Measurements from ENCODE around the gene RBM19.
"Not testable (repeated sequence)": the region's sequence is repeated elsewhere in the genome, so short reads cannot be mapped to it uniquely, and the experiment has no call there.

The RBM19 gene, protein sequence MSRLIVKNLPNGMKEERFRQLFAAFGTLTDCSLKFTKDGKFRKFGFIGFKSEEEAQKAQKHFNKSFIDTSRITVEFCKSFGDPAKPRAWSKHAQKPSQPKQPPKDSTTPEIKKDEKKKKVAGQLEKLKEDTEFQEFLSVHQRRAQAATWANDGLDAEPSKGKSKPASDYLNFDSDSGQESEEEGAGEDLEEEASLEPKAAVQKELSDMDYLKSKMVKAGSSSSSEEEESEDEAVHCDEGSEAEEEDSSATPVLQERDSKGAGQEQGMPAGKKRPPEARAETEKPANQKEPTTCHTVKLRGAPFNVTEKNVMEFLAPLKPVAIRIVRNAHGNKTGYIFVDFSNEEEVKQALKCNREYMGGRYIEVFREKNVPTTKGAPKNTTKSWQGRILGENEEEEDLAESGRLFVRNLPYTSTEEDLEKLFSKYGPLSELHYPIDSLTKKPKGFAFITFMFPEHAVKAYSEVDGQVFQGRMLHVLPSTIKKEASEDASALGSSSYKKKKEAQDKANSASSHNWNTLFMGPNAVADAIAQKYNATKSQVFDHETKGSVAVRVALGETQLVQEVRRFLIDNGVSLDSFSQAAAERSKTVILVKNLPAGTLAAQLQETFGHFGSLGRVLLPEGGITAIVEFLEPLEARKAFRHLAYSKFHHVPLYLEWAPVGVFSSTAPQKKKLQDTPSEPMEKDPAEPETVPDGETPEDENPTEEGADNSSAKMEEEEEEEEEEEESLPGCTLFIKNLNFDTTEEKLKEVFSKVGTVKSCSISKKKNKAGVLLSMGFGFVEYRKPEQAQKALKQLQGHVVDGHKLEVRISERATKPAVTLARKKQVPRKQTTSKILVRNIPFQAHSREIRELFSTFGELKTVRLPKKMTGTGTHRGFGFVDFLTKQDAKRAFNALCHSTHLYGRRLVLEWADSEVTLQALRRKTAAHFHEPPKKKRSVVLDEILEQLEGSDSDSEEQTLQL

DNA sequence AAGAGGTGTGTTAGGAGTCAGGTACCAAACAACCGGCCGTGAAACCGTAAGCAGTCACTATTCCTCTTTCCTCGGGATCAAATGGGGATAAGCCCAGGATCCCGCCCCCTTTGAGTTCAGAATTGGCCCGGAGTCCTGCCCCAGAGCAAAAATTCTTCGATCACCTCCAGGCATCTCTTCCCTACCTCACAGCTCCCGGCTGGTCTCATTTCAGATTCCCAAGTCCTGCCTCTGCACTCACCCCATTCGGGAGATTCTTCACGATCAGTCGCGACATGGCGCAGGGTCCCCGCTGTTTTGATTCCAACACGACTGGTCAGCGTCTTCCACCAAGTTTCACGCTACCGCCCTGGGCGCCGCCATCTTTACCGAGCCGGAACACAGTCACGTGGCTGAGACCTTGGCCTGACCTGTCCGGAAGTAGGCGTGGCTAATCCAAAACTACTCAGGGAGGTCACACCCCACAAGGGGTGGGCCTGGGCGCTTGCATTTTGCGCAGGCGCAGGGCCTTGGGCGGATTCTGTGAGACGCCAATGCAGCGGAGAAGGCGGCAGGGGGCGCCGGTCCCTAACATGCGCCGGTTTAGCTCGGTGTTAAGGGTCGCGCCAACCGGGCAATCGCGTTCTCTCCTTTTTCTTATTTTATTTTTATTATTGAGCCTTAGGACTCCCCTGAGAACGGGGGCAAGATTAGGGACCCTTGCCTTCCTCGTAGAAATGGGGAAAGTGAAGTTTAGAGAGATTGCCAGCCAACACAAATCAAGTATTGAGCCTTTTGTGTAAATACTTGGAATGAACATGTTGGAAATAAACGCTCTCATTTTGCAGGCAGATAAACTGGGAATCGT, at the start of gene RBM19:
TSS of gene RBM19 (minus strand) at position 375 of the 847 bp plus-strand sequence. CDS start at position 277, 98 bp downstream.
- peak; percentile 99 for DNase-seq (ENCODE audit: low spot score)

DNA sequence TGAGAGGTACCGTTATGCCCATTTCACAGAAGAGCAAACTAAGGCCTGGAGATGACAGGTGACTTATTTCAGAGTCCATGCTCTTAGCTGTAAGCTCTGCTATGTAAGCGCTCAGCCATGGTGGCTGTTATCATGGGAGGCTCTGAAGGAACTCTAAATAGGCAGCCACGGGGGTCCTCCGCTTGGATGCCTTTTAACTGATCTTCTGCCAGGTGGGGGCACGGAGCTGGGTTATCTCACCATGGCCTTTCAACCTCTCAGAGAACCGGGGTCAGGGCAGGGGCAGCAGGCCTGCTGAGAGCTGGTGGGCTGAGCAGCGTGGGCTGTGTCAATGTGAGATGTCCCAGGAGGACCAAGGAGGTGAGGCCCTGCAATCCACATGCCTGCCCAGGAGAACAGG, 49.7 kb upstream of the RBM19 start:
- no peak for DNase-seq (ENCODE audit: low spot score)

DNA sequence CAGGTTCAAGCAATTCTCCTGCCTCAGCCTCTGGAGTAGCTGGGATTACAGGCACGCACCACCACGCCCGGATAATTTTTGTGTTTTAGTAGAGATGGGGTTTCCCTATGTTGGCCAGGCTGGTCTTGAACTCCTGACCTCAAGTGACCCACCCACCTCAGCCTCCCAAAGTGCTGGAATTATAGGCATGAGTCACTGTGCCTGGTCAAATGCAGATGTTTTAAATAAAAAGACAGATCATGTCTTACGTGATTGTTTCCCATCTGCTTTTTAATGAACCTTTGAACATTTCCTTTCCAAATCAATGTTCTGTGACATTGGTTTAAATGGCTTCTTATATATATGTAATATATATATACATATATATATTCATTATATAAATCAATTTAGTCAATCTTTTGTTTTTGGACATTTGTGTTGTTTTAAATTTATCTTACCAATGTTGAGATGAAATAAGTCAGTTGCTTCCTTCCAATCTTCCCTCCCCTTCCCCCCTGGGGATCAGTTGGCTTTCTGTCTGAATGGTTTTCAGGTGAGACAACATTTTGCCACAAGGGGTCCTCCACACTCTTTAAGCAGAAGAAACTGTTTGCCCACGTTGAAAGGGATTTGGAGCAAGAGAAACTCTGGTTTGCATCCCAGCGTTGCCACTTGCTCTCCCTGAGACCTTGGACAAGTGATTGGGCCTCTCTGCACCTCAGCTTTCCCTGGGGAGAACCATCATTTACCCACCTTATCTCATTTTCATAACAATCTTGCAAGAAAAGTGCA, 47.6 kb upstream of the RBM19 start:
- DNase-seq (ENCODE audit: low spot score): no peak

DNA sequence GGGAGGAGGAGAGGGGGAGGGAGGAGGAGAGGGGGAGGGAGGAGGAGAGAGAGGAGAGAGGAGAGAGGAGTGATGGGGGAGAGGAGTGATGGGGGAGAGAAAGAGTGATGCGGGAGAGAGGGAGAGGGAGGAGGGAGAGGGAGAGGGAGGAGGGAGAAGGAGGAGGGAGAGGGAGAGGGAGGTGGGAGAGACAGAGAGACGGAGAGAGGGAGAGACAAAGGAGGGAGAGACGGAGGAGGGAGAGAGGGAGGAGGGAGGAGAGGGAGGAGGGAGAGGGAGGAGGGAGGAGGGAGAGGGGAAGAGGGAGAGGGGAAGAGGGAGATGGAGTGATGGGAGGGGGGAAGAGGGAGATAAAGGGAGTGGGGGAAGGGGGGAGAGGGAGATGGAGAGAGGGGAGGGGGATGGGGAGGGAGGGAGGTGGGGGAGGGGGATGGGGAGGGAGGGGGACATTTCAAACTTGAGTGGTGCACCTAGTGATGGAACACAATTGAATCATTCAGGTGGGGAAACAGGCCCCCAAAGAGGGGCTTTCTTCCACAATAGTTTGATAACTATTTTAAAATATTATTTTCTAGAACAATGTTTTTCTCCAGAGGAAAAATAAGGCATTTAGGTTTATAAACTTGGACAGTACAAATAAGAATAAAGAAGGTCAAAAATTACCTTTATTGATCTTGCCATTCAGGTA, 46.8 kb upstream of the RBM19 start:
- DNase-seq (ENCODE audit: low spot score): no peak

DNA sequence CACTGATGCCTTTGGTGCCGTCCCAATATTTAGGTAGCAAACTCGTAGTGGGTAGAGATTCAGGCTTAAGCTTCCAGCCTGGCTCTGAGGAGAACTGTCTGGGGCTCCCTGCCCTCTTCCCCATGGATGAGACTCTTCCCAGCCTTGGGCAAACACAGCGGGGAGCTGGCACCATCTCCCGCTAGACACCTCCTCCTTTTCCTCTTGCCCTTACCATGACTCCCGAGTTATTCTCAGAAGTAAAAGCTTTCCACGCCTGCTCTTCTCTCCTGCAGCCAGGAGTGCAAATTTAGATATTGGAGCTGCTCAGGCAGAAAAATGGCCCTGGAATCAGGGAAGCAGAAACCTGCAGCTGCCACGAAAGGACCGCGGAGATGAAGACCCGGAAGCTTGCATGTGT, 45.6 kb upstream of the RBM19 start:
- DNase-seq (ENCODE audit: low spot score): no peak

DNA sequence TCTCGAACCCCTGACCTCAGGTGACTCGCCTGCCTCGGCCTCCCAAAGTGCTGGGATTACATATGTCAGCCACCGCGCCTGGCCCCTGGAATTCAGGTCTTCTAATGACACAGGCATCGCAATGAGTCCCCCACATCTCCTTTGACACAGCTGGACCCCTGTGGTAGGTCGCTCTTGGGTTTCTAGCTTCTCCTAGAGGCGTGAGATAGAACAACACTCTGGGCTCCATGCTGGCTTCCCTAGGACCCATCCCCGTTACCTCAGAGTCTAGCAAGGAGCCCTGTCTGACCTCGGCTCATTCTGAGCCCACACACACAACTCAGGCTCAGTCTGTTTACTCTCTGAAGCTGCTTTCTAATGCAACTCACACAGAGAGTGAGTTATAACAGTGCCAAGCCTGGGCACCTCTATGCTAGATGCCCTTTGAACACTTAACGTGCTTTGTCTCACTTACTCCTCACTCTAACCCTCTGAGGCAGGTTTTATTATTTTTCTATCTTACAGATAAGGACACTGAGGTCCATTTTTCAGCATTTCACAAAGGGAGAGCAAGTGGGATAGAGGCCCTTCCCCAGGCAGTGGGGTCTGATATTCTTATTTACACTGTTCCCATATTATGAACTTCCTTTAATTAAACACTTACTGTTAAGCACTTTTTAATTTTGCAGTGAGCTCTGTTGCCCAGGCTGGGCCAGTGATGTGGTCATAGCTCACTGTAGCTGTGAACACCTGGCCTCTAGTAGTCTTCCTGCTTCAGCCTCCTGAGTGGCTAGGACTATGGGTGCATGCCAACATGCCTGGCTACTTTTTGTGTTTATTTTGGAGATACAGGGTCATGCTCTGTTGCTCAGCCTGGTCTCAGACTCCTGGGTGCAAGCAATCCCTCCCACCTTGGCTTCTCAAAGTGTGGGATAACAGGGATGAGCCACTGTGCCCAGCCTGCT, 40.6 kb upstream of the RBM19 start:
- no peak for DNase-seq (ENCODE audit: low spot score)

DNA sequence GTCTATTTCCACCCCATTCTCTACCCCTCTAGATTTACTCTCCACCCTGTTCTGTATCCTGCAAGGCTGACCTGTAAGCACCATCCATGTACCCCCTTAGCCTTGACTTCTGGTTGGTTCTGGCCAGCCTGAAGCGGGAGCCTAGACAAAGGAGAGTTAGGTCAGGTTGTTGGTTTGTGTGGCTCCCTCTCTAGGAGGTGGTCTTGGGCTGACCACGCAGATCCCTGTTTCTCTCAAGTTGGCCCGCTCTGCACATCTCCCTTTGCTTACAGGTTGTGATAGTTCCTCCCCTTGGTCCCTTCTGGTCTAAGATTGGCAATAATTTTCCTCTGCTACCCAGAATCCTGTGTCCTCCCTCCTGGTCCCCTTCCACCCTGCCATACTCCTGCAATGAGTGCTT, 38.3 kb upstream of the RBM19 start:
- no peak for DNase-seq (ENCODE audit: low spot score)

DNA sequence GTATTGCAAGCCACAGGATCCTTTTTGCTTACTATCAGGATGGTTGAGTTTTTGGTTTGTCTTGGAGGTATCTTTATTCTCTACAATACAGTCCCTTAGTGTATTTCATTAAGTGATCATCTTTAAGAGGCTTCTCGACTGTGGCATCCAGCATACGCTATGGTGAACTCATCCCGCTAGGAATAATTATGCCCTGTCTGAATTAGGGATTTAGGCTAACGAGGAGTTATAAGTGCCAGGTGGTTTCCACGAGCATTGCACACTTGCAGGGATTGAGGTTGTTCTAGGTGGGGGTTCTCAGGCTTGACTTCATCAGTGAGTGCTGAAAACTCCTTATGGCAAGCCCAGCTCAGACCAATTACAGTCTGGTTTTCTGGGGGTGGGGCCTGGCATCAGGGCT, 37.2 kb upstream of the RBM19 start:
- no peak for DNase-seq (ENCODE audit: low spot score)

DNA sequence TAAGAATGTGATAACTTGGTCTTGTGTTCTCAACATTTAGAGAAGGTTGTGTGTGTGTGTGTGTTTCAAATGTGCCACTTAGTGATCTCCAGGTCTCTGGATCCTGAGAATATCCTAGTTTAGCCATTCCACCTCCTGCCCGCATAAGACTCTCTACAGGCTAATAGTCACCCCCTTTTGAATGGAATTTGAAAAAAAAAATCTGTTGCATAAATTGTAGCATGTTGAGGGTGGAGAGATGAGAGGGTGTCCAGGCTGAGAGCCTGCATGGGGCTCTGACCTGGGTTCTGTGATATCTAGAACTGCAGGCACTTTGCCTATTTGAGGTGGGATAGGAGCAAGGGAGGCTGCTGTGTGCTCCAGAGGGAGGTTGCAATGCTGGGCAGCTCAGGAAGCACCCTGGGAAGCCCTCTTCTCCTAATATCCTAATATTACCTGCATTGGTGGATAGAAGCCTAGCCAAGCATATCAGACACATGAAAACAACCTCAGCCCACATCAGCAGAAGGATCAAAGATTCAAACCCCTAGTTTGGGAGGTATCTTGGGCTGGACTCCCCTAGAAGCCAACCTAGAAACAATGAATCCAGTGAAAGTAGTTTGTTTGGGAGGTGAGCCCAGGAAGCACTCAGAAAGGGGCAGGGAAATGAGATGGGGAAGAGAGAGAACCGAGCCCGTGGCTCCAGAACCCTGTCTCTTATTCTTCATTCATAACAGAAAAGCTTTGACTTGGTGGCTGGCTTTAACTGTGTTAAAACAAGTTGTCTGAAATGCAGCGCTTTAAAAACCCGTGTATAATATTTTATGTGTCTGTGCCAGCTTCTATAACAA, 35.6 kb upstream of the RBM19 start:
- DNase-seq (ENCODE audit: low spot score): no peak

DNA sequence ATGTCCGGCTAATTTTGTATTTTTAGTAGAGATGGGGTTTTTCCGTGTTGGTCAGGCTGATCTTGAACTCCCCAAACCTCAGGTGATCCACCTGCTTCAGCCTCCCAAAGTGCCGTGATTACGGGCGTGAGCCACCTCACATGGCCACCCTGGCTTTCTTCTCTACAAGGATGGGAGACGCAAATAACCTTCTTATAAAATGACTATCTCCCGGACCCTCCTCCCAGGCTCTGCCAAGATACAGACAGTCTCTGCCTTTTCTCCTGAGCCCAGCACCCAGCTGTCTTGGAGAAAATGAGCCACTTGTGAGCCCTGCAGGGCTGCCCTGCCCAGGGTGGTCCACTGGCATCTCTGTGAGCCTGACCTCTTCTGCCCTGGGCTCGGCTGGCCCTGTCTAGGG, 34.7 kb upstream of the RBM19 start:
- no peak for DNase-seq (ENCODE audit: low spot score)

DNA sequence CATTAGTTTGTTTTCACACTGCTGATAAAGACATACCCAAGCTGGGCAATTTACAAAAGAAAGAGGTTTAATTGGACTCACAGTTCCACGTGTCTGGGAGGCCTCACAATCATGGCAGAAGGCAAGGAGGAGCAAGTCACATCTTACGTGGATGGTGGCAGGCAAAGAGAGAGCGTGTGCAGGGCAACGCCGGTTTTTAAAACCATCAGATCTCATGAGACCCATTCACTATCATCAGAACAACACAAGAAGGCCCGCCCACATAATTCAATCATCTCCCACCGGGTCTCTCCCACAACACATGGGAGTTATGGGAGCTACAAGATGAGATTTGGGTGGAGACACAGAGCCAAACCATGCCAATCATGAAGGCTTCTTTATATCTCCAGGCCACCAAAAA, 34.1 kb upstream of the RBM19 start:
- DNase-seq (ENCODE audit: low spot score): not testable (repeated sequence)

DNA sequence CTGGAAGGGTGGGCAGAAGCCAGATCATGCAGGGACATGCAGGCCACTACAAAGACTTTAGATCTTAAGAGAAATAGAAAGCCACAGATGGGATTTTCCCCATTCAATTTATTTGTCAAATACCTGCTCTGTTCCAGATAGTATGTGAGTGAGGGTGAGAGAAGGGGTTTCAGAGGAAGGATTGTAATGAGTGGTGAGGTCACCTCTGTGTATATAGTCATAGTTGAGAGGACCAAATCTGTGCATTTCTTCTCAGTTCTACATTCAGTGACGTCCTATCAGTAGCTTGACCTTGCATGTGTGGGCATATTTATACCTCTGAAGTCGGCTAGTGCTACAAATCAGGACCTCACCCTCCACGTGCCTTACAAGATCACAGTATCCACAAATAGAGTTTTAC, 31.2 kb upstream of the RBM19 start:
- no peak for DNase-seq (ENCODE audit: low spot score)

DNA sequence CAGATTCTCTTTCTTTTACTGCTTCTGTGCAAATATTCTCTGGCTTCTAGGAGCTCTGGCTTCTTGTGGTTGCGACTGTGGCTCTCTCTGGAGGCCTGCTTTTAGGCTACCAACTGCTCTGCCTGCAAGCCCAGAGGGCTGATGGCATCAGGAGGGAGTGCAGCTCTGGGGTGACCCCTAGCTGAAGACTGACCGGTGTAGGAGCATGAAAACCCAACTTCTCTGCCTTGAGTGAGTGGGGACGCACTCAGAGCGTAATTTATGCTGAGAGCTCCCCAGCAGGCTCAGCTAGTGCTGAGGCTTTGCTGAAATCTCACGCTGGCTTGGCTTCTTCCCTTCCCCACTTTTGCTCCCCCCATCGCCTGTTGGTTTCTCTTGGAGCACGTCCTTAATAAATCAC, 29.9 kb upstream of the RBM19 start:
- DNase-seq (ENCODE audit: low spot score): no peak

DNA sequence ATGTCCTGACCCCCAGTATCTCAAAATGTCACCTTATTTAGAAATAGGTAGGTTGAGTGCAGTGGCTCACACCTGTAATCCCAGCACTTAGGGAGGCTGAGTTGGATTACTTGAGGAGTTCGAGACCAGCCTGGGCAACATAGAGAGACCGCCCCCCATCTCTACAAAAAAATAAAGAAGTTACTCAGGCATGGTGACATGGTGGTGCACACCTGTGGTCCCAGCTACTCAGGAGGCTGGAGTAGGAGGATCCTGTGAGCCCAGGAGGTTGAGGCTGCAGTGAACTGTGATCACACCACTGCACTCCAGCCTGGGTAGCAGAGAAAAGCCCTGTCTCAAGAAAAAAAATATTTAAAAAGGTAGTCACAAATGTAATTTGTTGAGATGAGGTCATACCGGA, 27.9 kb upstream of the RBM19 start:
- DNase-seq (ENCODE audit: low spot score): no peak

DNA sequence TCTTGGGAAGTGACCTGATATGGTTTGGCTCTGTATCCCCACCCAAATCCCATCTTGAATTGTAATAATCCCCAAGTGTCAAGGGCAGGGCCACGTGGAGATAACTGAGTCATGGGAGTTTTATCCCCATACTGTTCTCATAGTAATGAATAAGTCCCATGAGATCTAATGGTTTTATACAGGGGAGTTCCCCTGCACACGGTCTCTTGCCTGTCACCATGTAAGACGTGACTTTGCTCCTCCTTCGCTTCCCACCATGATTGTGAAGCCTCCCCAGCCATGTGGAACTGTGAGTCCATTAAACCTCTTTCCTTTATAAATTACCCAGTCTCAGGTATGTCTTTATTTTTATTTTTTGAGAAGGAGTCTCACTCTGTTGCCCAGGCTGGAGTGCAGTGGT, 26.6 kb upstream of the RBM19 start:
- DNase-seq (ENCODE audit: low spot score): not testable (repeated sequence)

DNA sequence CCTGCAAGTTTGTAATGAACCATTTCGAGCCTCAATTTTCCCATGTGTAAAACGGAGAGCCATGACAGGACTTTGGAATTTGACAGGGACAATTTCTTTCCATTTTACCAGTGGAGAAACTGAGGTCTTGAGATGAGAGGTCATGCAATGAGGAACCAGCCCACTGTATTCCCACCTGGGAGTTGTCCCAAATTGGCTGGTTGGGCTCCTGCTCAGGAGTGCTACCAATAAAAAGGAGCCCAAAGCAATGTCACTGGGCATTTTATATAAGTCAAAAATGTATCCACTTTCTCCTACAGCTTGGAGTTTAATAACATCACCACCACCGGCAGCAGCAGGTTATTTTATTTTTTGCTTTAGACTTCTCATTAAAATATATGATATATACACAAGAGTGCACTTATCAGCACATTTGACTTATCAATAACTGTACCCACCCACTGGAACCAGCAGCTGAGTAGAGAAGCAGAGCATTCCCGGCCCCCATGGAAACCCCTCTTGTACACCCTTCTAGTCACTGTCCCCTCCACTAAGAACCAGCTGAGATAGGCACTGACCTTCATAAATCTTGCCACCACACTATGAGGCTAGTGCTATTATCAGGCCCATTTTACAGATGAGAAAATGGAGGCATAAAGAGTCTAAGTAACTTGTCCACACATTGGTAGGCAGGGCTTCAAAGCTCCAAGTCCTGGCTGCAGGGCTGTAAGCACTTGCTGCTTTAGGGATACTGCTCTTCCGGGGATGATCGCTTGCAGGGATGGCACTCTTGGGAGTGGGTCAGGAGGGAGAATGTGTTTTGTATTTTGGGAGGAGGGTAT, 25.3 kb upstream of the RBM19 start:
- DNase-seq (ENCODE audit: low spot score): no peak

All from pons (tissue), 1 donor.